CD4-positive, alpha-beta T cell treated with Interleukin-6 for 4 hours (primary cell): ENCODE results near the gene MICAL1.

ENCODE experiments used
- DNase-seq: peaks from one replicate; pipeline ENCODE4 v3.0.0-alpha.2; 2020; ENCODE audit warnings: mixed read lengths

The MICAL1 gene

DNA sequence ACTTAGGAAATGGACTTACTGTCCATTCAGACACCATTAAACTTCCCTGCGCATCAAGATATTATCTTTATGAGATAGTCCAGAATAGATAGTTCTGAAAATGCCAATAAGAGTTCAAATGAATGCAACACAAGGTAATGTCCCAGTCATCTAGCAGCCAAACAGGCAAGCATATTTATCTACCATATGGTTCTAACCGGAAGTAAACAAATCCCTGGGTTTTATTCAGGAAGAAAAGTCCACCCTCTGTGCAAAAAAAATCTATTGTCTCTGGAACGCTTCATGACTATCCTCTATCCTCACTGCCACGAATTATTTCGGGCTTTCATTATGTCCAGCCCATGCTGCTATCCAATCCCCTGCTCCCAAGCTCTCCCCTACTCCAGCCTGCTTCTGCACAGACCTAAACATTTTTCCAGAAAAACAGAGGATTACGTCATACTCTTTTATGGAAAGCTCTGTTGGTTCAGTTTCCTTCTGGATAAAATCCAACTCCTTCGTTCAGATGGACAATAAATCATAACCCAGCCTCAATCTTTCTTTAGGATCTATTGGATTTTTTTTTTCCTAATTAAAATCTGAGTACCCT, 26.6 kb downstream of the MICAL1 start:
- DNase-seq, result no peak

- DNase-seq, result no peak
Measured at GRCh38 chr6:109424946-109425345, 30.6 kb downstream of the MICAL1 start.

- no peak for DNase-seq
Measured at GRCh38 chr6:109421184-109421583, 34.4 kb downstream of the MICAL1 start.

DNA sequence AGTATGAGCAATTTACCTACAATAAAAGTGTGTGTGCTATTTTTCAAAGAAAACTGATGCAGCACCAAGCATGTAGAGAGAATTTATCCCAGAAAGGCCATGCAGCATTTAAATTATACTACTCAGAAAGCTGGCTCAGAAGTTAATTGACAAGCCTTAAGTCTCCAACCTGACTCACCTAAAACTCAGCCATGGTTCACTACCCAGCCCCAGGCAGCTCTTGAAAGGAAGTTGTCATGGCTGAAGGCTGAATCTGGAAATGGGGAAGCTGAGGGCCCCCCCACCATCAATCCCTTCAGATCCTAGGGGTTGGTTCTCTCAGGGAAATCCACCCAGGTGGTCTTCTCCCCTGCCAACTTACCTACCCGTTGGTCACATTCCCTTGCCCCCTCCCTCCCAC, 34.8 kb downstream of the MICAL1 start:
- DNase-seq, result no peak

DNA sequence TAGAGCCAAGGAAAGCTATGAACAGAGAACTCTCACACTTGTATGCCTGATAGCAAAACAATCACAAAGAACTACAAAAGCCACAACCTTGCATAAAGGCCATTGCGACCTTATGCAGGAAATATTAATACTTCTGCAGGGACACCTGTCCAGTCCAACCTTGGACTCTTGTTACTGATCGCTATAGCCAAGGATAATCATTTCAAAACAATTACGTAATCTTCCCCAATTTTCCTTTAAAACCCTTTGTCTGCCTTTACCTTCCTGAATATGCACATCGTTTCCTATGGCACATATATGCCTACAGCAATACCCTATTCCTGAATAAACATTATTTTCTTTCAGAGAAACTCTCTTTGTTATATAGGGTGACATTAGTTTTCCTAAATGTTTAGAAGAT, 37.9 kb downstream of the MICAL1 start:
- DNase-seq, result no peak

DNA sequence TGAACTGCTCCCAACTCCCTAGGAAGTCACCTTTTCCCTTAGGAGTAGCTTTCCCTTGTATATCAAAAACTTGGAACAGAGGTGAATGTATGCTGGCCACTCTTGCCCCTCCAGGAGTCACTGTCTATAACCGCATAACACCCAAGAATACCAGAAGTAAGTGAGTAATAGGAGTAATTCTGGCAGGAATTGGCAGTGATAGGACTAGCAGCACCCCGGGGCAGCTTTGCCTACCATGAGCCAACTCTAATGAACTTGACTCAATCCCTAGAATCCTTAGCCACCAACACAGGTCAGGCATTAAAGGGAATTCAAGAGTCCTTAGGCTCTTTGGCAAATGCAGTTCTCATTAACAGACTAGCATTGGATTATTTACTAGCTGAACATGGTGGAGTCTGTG, 44.5 kb downstream of the MICAL1 start:
- DNase-seq, result no peak

DNA sequence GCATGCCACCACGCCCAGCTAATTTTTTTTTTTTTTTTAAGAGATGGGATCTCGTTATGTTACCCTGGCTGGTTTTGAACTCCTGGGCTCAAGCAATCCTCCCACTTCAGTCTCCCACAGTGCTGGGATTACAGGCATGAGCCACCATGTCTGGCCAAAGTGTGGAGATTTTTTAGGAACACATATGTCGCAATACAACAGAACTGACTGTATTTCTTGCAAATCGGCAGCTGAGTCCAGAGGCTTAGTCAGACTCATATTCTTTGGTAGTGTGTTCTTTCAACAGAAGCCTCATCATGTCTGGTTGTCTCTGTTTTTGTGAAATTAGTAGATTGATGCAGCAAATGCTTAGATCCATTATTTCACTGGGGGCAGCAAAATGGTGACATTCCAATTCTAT, 49.4 kb downstream of the MICAL1 start:
- DNase-seq, result no peak

DNA sequence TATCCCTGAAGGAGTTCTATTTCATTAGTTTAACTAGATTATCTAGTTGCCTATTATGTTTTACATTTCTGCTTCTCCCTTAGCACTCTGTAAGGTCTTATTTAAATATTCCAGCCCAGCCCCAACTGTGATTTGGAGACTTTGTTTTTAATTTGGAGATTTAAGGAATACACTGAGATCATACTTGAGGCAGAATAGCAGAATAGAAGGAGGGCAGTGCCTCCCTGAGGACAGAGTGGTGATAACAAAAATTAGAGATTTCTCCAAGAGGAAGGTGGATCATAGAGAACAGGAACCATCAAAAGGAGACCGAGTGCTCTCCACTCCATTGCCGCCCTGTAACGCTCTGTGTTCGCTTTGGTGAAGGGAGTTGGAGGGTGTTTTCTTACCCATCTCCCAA, 58.6 kb downstream of the MICAL1 start:
- DNase-seq, result no peak

DNA sequence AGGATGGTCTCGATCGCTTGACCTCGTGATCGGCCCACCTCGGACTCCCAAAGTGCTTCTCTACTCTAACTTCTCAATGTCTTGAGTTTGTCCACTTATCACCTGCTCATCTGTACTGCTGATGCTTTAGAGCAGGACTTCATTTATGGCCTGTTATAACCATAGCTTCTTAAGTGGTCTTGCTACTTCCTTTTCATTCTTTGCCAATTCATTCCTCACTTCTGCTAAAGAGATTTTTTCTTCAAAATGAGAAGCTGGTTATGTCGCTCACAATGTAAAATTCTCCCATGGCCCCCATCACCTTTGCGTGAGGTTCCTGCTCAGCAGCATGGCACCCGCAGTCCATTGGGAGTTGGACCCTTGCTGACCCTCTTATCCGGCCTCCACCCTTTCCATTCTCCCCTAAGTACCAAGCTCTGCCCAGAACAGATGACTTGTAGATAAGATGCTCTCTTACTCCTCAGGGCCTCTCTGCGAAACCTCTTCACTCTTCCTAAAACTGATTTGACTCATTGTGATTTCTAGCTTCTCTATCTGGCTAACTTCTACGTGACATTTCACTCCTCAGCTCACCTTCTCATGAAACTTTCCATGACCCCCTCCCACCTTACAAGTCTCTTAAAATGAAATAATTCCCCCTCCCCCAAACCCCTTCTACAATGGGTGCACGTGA, 59.4 kb downstream of the MICAL1 start:
- DNase-seq, result no peak
